ENCODE data around the gene SLC7A14.

The SLC7A14 gene

DNA sequence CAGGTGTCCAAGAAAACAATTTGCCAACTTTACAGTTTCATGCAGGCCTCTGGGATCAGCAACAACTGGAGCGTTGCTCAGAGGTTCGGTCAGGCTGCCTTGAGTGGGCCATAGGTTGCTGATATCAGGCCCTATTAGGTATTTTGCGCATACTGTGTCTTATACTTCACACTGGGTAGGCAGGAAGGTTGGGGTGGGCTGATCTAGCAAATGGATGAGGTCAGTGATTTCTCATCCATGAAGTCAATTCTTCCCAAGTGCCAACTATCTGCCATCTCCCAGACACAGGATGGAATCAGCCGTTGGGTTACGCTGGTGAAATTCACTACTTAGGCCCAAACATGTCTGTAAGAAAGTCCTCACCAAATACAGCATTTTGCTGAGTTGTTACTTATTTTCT, 77.6 kb downstream of the SLC7A14 start:
- no peak for DNase-seq
- in situ Hi-C loops (cut with MboI; ENCODE audit: low pct_unique_long_range_greater_than_20kb, low sequenced_read_pairs): no loop called here

DNA sequence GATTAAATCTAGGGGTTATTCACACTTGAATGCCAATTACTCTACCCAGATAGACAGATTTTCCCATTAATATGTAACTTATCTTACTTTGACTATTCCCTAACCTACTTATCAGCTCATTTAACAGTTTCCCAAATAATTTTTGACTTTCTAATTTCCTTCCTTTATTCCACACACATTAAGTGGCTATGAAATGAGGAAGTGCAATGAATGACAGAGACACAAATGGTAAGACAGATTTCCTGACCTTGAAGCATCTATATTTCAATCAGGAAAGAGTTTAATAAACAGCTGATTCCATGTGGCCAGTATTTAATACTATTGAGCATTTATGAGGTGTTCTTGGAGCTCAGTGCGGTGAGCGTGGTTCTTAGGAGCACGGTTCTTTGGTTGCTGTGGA, 78.8 kb downstream of the SLC7A14 start:
- in situ Hi-C loops (cut with MboI; ENCODE audit: low pct_unique_long_range_greater_than_20kb, low sequenced_read_pairs): no loop called here
- peak; percentile 7 for DNase-seq

DNA sequence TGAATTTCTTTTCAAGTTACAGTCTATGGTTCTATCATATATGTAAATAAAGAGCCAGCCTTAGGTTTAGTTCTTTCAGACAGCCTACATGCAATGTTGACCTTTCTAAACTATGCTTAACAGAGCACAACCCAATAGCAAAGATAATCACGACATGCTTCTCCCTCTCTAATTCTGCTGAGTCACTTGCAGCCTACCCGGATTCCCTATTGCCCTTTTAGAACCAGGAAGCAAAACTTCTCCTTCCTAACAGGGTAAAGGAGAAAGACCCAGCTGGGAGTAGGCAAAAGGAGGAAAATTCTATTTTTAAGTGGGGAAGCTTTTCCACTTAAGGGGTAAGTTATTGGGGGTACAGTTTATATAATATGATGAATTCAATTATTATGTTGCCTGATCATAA, 79.3 kb downstream of the SLC7A14 start:
- DNase-seq: no peak
- in situ Hi-C loops (cut with MboI; ENCODE audit: low pct_unique_long_range_greater_than_20kb, low sequenced_read_pairs): no loop called here

DNA sequence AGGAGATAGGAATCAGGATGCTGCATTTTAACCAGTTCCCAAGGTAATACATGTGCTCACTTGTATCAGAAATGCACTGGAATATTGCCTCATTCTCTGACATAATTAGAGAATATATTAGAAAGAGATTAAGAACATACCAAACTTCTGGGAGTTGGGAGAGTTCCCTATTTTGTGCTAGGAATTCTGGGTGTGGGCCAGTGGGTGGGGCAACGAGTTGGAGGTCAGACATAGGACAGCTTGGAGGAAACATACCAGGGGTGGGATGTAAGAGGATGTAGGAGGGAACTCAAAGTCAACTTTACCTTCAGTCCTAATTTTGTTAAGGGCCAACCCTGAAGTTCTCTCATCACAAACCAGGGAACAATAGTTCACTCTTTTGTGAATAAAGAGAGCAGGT, 83.6 kb downstream of the SLC7A14 start:
- DNase-seq: no peak
- in situ Hi-C loops (cut with MboI; ENCODE audit: low pct_unique_long_range_greater_than_20kb, low sequenced_read_pairs): no loop called here

DNA sequence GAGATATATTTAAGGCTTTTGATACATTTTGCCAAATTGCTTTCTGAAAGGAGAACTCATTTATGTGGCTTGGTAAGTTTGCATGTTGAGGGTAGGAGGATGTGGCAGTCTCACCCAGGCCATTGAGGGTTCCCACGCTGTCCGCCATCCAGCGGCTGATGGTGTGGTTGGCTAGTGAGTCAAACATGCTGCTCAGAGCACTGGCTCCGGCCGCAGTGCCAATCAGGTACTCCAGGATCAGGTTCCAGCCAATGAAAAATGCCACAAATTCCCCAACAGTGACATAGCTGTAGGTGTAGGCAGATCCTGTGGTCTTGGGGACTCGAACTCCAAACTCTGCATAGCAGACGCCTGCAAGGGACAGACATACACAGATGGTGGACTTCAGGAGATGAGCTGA, 84.9 kb downstream of the SLC7A14 start:
- DNase-seq: no peak
- in situ Hi-C loops (cut with MboI; ENCODE audit: low pct_unique_long_range_greater_than_20kb, low sequenced_read_pairs): no loop called here

DNA sequence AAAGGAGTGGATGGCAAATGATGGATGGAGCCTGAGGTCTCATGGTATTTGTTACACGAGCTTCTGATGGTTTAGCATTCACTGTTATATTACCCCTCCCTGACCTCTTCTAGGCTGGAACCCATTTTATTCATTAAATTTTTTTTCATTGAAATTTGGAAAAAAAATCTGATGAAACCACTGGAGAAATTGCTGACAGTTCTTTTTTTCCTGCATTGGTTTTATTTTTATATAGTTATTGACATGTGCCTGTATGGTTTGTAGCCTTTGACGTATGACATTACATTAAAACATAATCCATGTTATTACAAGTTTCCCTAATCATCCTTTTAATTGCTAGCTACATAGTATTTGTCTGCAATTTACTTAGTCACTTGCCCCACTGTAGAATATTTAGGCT, 85.4 kb downstream of the SLC7A14 start:
- in situ Hi-C loops (cut with MboI; ENCODE audit: low pct_unique_long_range_greater_than_20kb, low sequenced_read_pairs): no loop called here

DNA sequence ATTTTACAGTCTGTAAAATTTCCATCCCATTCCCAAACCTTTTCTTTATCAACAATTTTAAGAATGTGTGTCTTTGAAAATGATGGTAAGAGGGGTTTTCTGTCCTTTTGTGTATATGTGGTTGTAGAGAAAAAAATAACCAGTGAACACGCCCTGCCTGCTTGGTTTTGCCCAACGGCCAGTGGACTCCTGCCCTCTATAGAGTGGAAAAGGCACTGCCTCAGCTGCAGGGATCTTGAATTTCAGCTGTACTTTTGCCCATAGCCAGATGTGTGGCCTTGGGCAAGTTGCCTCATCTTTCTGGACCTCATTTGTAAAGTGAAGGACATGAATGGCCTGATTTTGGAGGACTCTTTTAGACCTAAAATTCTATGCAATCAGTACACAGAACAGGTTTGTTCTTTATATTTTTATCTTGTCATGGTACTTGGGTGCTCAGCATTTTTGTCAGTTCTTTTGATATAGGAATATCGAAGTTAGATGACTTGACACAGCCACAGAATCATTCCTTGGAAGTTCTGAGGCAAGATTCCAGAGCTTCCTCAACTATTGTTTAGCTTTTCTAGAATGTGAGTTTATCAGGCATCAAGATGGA, 86.2 kb downstream of the SLC7A14 start:
- in situ Hi-C loops (cut with MboI; ENCODE audit: low pct_unique_long_range_greater_than_20kb, low sequenced_read_pairs): no loop called here
- DNase-seq: peak; percentile 28

More for the DNA sequence above, 85.4 kb downstream of the SLC7A14 start:
- no peak for DNase-seq

DNA sequence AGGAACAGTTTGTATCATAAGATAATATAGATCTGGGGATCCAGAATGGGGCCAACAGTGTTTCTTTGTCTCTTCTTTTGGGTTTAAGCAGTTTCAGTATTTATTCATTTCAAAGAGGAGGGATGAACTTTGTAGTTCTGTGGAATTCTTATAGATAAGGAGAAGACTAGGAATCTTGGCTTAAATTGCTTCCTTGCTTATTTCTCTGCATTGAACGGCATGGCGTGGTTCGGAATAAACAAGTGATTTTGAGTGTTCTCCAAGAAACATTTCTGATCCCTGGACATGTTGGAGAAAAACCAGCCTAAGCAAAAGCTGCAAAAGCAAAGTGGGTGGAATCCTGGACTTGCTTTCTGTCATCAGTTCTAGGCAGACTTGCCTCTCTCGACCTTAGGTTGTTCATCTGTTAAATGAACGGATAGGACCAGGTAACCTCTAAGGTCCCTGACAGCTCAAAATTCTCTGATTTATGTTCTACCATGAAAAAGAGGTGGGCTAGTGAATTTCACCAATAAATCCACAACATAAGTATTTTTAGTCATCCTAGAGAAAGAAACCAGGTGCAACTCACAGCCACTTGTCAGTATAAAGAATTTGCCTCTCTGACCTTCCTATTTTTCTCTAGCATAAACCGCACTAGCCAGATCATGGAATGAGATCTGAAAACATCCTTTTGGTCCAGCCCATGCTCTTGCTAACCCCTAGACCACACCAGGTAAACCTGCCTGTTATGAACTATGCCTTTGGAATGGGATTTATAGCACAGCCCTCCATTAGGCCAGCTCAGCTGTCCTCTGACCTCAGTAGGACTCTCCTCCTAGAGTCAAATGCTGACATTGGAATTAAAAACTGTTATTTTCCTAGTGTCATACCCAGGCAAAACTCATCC, 88.4 kb downstream of the SLC7A14 start:
- in situ Hi-C loops (cut with MboI; ENCODE audit: low pct_unique_long_range_greater_than_20kb, low sequenced_read_pairs): no loop called here

DNA sequence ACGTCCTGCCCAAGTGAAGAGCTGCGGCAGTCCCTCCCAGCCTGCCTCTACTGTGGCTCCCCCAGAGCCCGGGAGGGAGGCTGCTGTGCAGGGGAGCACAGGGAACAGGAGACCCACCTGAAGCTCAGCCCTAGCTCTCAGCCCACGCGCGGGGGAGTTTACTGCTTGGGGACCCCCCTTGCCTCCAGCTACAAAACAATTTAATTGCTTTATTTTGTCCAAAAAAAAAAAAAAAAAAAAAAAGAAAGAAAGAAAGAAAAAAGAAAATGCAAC, 89.1 kb downstream of the SLC7A14 start:
- DNase-seq: no peak
- in situ Hi-C loops (cut with MboI; ENCODE audit: low pct_unique_long_range_greater_than_20kb, low sequenced_read_pairs): no loop called here

More for the DNA sequence above, 88.4 kb downstream of the SLC7A14 start:
- DNase-seq: no peak

DNA sequence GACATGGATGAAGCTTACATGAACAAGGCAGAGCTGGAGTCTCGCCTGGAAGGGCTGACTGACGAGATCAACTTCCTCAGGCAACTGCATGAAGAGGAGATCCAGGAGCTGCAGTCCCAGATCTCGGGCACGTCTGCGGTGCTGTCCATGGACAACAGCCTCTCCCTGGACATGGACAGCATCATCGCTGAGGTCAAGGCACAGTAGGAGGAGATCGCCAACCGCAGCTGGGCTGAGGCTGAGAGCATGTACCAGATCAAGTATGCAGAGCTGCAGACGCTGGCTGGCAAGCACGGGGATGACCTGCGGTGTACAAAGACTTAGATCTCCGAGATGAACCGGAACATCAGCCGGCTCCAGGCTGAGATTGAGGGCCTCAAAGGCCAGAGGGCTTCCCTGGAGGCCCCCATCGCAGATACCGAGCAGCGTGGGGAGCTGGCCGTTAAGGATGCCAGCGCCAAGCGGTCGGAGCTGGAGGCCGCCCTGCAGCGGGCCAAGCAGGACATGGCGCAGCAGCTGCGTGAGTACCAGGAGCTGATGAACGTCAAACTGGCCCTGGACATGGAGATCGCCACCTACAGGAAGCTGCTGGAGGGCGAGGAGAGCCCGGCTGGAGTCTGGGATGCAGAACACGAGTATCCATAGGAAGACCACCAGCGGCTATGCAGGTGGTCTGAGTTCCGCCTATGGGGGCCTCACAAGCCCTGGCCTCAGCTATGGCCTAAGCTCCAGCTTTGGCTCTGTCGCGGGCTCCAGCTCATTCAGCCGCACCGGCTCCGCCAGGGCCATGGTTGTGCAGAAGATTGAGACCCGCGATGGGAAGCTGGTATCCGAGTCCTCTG, 89.6 kb downstream of the SLC7A14 start:
- no peak for DNase-seq
- in situ Hi-C loops (cut with MboI; ENCODE audit: low pct_unique_long_range_greater_than_20kb, low sequenced_read_pairs): no loop called here

DNA sequence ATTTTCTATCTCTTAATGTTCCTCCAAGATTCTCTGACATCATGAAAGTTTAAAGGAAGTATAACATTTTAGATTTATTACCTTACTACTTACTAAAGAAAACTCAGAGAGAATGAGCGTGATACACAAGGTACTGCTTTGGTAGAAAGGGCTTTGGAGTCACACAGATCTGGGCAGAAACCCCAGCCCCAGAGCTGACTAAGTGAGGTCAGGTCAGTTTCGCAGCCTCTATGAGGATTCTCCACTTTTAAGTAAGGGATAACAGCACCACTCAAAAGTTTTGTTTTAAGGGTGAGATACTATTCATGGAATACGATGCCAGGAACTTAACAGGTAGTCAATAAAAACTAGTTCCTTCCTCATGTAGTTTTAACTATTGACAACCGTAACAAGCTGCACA, 91.1 kb downstream of the SLC7A14 start:
- in situ Hi-C loops (cut with MboI; ENCODE audit: low pct_unique_long_range_greater_than_20kb, low sequenced_read_pairs): no loop called here
- DNase-seq: no peak

DNA sequence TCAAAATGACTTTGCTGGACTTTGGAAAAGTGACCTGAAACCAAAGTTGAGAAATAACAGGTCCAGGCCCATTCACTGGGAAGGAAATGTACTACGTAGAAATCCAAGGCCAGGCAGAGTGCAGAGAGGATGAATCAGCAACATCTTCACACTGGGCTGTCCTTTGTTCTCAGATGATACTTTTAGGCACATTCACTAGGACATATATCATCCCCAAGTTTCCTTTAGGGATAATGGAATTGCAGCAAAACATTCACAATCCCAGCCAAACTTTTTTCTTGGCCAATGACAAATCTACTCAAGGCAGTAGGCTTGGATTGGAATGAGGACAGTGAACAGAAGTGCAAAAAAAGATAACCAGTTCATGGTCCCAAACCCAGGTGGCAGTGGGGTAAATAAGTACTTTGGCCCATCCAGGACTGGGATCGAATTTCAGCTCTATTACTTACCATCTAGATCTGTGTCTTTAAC, 92.1 kb downstream of the SLC7A14 start:
- DNase-seq: no peak
- in situ Hi-C loops (cut with MboI; ENCODE audit: low pct_unique_long_range_greater_than_20kb, low sequenced_read_pairs): no loop called here

DNA sequence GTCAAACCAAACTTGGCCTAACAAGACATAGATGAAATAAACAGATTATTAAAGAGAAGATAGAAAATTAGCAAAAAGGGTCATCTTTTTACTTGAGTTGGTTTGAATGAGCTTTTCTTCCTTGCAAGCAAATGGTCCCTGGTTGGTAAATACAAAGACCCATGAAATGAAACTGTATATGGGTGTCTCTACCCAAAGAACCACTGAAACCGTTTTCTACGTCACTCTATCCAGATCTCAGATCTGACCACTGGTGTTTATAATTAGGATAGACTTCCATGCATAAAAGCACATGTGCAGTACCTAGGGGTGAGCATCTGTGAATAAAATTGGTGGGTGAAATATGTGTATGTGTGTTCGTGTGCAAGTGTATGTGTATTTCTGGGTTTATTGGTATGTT, 94.0 kb downstream of the SLC7A14 start:
- in situ Hi-C loops (cut with MboI; ENCODE audit: low pct_unique_long_range_greater_than_20kb, low sequenced_read_pairs): no loop called here
- no peak for DNase-seq

DNA sequence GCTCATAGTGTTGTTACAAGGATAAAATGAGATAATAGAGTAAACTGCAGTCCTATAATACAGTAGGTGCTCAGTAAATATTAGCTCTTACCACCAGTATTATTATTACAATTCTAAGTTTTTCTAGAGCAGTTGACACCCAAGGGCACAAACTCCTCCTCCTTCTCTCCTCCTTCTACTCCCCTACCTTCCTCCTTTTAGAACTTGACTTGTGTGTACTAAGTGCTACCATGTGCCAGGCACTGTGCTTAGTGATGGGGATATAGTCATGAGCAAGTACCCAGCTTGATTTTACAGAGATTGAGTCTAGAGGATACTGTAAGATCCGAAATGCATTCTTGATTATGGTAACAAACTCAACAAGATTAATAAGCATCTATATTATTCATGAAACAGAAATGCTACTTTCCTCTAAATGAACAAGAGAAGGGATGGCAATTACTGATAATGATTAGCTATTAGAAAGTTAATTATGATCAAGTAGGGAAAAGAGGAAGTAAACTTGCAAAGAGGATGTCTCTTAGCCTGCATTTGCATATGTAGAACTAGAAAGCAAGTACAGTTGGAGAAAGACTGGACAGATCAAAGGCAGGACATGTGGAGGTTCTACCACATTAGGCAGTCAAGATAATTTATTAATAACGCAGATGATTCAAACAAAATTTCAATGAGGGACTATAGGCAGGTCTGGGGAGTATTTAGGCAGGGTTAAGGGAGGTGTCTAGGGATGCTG, 94.9 kb downstream of the SLC7A14 start:
- DNase-seq: no peak
- in situ Hi-C loops (cut with MboI; ENCODE audit: low pct_unique_long_range_greater_than_20kb, low sequenced_read_pairs): no loop called here

DNA sequence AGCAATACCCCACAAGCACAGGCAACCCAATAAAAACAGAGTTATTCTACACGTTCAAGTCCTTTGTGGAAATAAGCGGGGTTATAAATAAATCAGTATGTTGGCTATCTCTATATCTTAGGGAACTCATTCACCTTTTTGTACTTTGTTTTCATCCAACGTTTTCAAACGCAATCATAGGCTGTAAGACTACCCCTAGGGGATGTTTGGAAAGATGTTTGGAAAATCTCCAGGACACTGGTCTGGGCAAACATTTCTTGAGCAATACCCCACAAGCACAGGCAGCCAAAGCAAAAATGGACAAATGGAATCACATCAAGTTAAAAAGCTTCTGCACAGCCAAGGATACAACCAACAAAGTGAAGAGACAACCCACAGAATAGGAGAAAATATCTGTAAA, 97.1 kb downstream of the SLC7A14 start:
- no peak for DNase-seq
- in situ Hi-C loops (cut with MboI; ENCODE audit: low pct_unique_long_range_greater_than_20kb, low sequenced_read_pairs): no loop called here

DNA sequence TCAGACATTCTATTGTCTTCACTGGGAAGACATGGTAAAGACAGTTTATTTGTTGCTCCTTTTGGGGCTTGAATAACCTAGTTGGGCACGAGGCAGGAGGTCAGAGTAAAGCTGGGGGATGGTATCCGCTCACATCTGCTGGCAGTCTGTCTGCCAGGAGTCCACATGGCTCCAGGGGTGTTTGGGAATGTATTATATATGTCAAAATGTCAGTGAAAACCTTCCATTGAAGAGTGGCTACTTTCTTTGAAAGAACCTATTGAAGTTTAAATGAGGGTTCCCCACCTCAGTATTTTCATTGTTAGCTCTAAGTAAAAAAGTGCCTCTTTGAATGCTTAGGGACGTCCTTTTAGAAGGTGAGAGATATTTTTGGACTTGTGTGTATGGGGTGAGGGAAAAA, 98.8 kb downstream of the SLC7A14 start:
- no peak for DNase-seq

DNA sequence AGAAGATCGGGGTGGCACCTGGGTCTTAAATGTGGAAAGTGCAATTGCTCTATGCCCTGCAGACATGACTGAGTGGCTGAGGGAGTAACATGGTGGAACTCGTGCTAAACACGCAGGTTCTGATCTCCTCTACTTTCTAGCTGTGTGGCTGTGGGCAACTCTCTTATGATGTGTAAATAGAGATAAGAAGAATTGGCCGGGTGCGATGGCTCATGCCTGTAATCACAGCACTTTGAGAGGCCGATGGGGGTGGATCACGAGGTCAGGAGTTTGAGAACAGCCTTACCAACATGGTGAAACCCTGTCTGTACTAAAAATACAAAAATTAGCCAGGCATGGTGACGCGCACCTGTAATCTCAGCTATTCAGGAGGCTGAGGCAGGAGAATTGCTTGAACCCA, 99.5 kb downstream of the SLC7A14 start:
- DNase-seq: no peak
- in situ Hi-C loops (cut with MboI; ENCODE audit: low pct_unique_long_range_greater_than_20kb, low sequenced_read_pairs): no loop called here

More for the DNA sequence above, 98.8 kb downstream of the SLC7A14 start:
- in situ Hi-C loops (cut with MboI; ENCODE audit: low pct_unique_long_range_greater_than_20kb, low sequenced_read_pairs): no loop called here

DNA sequence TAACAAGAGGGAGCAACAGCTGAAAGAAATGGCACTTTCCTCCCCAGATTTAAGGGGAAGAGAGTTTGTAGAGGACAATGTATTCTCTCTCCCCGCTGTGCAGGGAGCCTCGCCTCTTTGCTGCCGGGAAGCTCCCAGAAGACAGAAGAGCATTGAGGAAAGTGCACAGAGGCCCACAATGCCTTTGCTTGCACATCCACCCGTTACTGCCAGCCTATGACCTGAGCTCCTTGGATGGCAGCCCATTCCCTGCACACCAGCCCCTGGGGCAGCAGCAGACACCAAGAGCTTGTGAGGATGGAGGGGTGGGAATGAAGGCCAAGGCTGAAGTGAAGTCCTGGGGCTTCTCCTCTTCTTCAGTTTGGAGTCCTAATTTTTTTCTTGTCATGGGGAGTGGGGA, 100.2 kb downstream of the SLC7A14 start:
- in situ Hi-C loops (cut with MboI; ENCODE audit: low pct_unique_long_range_greater_than_20kb, low sequenced_read_pairs): no loop called here
- DNase-seq: no peak

DNA sequence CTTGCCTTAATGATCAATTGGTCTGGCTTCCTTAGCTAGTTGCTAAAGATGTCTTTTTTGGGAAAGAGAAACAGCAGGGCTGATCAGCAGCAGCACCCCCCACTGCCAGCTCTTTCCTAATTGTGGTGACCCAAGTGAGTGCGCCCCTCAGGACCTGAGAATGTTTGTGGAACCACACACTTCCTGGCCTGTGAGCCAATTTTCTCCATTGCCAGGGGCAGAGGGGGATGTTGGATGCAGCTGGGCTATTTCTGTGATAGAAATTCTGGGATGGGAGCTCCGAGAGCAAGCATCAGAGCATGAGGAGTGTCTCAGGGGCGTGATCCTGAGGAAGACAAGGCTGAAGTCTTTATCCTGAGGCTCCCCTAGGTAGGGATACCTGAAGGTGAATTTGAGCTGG, 100.6 kb downstream of the SLC7A14 start:
- no peak for DNase-seq
- in situ Hi-C loops (cut with MboI; ENCODE audit: low pct_unique_long_range_greater_than_20kb, low sequenced_read_pairs): no loop called here

All from KBM-7 (cell line).